GM19397 (cell line): ENCODE results near the gene AGTRAP.

Source experiments
- ATAC-seq: cut with Tn5 transposase; IDR thresholded peaks from one replicate; pipeline ENCODE4 v1.9.1; 2021; ENCODE audit warnings: mild to moderate bottlenecking, moderate library complexity; ENCODE audit not compliant: unreplicated experiment

AGTRAP gene

GRCh38 chr1:11795238-11795890 is 59.4 kb downstream of the AGTRAP start:
- ATAC-seq, result no peak

GRCh38 chr1:11796036-11796828 is 60.3 kb downstream of the AGTRAP start:
- ATAC-seq, result no peak

GRCh38 chr1:11797525-11798216 is 61.7 kb downstream of the AGTRAP start:
- ATAC-seq, result no peak

GRCh38 chr1:11799099-11799498 is 63.2 kb downstream of the AGTRAP start:
- ATAC-seq, result no peak

- ATAC-seq, result no peak
Observed at GRCh38 chr1:11799896-11800295, 64.0 kb downstream of the AGTRAP start.

- no peak for ATAC-seq
Observed at GRCh38 chr1:11800391-11800755, 64.4 kb downstream of the AGTRAP start.
